Measurements from ENCODE around the gene CLDN15.
"Not testable (repeated sequence)": the region's sequence is repeated elsewhere in the genome, so short reads cannot be mapped to it uniquely, and the experiment has no call there.

The CLDN15 gene

DNA sequence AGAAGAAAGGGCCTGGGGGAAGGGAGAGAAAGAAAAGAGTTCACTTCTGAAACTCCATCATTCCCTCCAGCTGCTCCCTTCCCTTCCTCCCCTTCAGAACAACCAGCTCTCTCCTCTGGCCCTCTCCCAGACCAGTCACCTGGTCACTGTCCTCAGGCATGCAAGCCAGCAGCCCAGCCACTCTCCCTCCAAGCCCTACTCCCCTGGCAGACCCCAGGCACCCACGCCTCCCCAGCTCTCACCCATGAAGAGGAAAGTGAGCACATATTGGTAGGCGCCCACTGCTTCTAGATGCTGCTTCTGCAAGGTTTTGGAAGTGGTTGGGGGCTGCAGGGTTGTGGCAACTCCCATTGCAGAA is 37.1 kb downstream of the CLDN15 start:
- DNase-seq (ENCODE audit: low spot score) = no peak

DNA sequence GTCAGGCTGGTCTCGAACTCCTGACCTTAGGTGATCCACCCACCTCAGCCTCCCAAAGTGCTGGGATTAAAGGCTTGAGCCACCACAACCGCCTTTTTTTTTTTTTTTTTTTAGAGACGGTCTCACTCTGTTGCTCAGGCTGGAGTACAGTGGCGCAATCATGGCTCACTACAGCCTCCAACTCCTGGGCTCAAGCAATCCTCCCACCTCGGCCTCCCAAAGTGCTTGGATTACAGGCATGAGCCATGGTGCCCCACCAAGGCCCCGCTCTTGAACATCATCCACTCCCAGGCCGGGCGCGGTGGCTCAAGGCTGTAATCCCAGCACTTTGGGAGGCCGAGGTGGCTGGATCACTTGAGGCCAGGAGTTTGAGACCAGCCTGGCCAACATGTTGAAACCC is 38.1 kb downstream of the CLDN15 start:
- DNase-seq (ENCODE audit: low spot score) = not testable (repeated sequence)

DNA sequence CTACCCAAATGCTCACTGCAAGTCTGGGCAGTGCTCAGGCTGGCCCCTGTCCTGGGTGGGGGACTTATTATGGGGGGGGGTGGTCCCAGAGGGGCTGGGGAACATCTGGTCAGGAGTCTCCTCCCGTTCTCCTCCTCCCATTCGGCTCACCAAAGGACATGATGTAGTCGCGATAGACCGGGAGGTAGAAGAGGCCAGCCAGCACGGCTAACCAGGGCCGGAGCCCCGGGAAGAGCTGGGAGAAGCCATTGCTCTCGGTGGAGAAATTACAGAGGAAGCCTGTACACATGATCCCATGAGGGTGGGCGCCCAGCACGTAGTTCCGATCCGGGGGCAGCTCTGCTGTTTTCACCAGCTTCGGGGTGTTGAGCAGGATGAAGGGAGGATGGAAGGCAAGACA is 39.1 kb downstream of the CLDN15 start:
- DNase-seq (ENCODE audit: low spot score) = no peak

DNA sequence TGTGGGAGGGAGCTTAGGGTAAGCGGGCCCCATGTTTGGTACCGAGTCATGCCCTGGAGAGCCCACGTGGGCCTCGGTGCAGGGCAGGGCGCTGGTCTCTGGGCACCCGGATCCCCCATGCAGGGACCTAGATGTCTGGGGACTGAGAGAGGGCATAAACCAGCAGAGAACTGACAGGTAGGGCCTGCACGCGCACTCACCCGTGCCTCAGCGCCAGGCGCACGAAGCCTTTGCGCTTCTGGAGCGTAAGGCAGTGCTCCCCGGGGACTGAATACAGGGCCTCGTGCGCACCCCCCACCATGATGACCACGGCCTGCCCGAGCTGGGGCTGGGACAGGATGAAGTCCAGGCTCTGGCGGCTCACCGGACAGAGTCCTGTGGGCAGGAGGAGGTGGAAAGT is 39.6 kb downstream of the CLDN15 start:
- no peak for DNase-seq (ENCODE audit: low spot score)

DNA sequence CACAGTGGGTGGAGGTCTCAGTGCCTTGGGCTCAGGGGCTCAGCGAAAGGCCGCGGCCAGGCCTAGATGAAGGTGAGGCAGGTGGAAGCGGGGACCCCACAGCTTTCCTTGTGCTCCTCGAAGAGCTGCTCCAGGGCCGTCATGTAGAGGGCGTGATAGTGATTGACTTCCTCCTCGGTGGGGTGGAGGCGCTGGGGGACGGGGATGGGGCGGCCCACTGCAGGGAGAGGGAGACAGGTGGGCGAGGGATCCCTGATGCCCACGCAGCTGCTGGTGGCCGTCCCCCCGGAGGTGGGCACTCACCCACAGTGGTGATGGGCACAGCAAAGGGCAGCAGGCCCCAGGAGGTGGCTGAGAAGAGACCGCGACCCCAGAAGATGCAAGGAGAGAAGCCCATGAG is 41.7 kb downstream of the CLDN15 start:
- no peak for DNase-seq (ENCODE audit: low spot score)

DNA sequence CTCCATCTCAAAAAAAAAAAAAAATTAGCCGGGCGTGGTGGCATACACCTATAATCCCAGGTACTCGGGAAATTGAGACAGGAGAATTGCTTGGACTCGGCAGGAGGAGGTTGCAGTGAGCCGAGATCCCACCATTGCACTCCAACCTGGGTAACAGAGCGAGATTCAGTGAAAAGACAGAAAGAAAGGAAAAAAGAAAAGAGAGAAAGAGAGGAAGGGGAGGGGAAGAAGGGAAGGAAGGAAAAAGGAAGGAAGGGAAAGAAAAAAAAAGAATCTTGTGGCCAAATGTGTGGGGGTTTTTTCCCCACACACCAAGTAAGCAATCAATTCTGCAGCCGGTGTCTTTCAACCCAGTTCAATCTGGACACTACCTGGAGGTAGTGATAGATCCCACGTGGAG is 48.5 kb downstream of the CLDN15 start:
- no peak for DNase-seq (ENCODE audit: low spot score)

DNA sequence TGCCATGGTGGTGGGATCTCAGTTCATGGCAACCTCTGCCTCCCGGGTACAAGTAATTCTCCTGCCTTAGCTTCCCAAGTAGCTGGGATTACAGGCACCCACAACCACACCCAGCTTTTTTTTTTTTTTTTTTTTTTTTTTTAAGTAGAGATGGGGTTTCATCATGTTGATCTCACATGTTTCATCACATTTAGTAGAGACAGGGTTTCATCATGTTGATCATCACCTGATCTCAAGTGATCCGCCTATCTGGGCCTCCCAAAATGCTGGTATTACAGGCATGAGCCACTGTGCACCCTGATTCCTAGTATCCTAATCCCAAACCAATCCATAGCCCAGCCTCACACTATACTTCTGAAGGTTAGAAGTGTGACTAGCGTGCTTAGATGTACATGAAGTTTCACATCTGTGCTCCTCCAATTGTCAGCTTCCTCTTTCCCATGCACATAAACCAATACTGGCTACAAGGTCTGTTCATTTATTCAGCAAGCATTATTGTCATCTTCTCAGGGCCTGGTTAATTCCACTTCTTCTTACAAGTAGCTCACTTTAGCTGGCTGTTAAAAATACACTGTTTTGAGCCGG is 50.7 kb downstream of the CLDN15 start:
- no peak for DNase-seq (ENCODE audit: low spot score)

DNA sequence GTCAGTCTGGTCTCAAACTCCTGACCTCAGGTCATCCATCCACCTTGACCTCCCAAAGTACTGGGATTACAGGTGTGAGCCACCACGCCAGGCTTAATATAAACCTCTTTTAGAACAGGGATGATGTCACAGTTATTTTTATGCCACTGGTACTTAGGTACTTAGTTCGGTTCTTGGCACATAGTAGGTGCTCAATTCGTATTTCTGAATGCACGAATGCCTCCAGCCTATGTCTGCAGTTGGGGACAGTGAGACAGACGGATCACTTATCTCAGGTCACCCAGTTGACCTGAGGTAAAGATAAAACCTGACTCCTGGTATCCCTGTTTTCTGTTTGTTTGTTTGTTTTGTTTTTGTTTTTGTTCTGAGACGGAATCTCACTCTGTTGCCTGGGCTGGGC is 51.4 kb downstream of the CLDN15 start:
- DNase-seq (ENCODE audit: low spot score) = no peak

DNA sequence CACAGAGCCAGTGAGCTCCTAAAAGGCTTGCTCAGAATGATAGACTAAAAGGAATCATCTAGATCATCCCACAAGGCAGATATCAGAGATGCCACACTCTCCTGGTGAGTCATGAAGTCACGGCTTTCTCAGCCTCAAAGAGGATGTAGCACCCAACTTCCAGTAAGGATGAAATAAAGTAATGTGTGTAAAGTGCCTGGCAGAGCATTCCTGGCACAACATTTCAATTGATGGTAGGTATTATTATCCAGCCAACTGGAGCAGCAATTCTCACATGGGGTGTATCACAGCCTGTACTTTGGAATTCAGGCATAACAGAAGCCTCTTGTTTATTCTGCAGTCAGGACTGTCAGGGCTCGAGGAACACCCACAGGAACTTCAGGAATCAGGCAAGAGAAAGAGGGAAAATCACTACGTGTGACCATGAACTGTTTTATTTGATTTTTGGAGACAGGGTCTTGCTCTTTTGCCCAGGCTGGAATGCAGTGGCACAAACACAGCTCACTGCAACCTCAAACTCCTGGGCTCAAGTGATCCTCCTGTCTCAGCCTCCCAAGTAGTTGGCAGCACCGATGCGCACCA is 52.3 kb downstream of the CLDN15 start:
- DNase-seq (ENCODE audit: low spot score) = peak; percentile 63
